ENCODE results near the gene UCMA. TPM values are rescaled to one million over a fixed set of nuclear protein-coding genes. Genes with fewer than 3 reads are reported as not detected.

The UCMA gene
- total RNA-seq, 1 experiment from 2014 or later = not detected

DNA sequence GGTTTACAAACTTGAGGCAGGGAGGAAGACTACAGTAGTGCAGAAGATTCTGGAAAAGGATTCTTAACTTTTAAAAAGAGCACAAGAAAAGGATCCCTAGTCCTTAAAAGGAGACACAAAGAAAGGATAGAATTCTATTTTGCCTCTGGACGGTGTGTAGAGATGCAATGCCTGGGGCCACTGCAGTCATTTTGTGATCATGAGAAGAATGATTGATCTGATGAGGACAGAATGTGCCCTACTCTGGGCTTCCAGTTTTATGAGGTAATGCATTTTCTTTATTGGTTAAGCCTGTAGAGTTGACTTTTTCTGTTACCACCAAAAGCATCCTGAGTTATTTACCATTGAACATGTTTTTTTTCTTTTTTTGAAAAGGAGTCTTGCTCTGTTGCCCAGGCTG, 28.3 kb upstream of the UCMA start:
- no peak overlapping the region for H3K27ac ChIP-seq (ENCODE audit: low read depth, low read length, poor library complexity, severe bottlenecking)
- H3K36me3 ChIP-seq (ENCODE audit: insufficient read depth, low read length, poor library complexity, severe bottlenecking) = no peaks in the 10 kb centered on the region
- intact Hi-C loops (cut with micrococcal nuclease; ENCODE audit: unreplicated experiment) = no loop called here
- TF ChIP-seq, protein P1, sequence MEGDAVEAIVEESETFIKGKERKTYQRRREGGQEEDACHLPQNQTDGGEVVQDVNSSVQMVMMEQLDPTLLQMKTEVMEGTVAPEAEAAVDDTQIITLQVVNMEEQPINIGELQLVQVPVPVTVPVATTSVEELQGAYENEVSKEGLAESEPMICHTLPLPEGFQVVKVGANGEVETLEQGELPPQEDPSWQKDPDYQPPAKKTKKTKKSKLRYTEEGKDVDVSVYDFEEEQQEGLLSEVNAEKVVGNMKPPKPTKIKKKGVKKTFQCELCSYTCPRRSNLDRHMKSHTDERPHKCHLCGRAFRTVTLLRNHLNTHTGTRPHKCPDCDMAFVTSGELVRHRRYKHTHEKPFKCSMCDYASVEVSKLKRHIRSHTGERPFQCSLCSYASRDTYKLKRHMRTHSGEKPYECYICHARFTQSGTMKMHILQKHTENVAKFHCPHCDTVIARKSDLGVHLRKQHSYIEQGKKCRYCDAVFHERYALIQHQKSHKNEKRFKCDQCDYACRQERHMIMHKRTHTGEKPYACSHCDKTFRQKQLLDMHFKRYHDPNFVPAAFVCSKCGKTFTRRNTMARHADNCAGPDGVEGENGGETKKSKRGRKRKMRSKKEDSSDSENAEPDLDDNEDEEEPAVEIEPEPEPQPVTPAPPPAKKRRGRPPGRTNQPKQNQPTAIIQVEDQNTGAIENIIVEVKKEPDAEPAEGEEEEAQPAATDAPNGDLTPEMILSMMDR (conservative IDR thresholded peaks at IDR 0.05; ENCODE audit: low read depth, low read length) = no peak
- TF ChIP-seq EZH2 (IDR thresholded peaks at IDR 0.05; ENCODE audit: borderline replicate concordance, low read depth, low read length, poor library complexity, severe bottlenecking) = no peak
- no peaks in the 10 kb centered on the region for H3K4me1 ChIP-seq (ENCODE audit: insufficient read depth, low read length, poor library complexity, severe bottlenecking)
- no TSS peak for BruUV-seq (replicated peaks)
- H3K4me3 ChIP-seq (ENCODE audit: low read depth, low read length, poor library complexity, severe bottlenecking) = no peak overlapping the region
- ChIA-PET CTCF (no interaction called here), POLR2A (ENCODE audit: low non-redundant PET) (no interaction called here)
- H3K27me3 ChIP-seq (replicated peaks; ENCODE audit: insufficient read depth, low read depth, low read length, poor library complexity) = no peaks in the 10 kb centered on the region
- no peaks in the 10 kb centered on the region for H3K9me3 ChIP-seq (ENCODE audit: low read depth, low read length, poor library complexity, severe bottlenecking)
- DNase-seq (ENCODE audit: low spot score) = no peak

DNA sequence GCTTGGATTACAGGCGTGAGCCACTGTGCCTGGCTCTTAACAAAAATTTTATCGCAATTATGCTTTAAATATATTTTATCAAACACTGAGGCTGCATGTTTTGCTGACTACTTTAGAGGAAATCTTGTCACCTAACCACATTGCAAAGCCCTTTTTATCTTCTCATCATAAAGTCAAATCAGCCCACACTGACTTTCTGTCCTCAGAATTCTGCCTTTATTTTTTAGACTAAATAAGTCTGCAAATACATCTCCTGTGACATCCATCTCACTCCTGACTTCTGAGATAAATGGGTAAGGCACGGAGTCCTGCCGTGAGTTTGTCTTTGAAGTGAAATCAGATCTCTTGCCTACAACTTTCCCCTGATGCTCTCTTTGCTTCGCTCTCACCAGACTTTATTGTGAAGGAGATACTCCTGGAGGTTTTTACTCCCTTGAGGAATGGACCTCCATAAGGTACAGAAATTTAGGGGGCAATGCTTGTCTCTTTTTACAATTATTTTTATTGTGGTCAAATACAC, 23.5 kb upstream of the UCMA start:
- H3K4me3 ChIP-seq (ENCODE audit: low read depth, low read length, poor library complexity, severe bottlenecking) = no peak overlapping the region
- peaks cover 4% of the 10 kb centered on the region for H3K27me3 ChIP-seq (replicated peaks; ENCODE audit: insufficient read depth, low read depth, low read length, poor library complexity)
- CTCF ChIA-PET = no interaction called here
- H3K27ac ChIP-seq (ENCODE audit: low read depth, low read length, poor library complexity, severe bottlenecking) = no peak overlapping the region
- POLR2A ChIA-PET (ENCODE audit: low non-redundant PET) = no interaction called here
- DNase-seq (ENCODE audit: low spot score) = no peak
- H3K9me3 ChIP-seq (ENCODE audit: low read depth, low read length, poor library complexity, severe bottlenecking) = no peaks in the 10 kb centered on the region
- no peaks in the 10 kb centered on the region for H3K4me1 ChIP-seq (ENCODE audit: insufficient read depth, low read length, poor library complexity, severe bottlenecking)
- no TSS peak for BruUV-seq (replicated peaks)
- intact Hi-C loops (cut with micrococcal nuclease; ENCODE audit: unreplicated experiment) = no loop called here
- no peaks in the 10 kb centered on the region for H3K36me3 ChIP-seq (ENCODE audit: insufficient read depth, low read length, poor library complexity, severe bottlenecking)
- no peak for TF ChIP-seq EZH2 (IDR thresholded peaks at IDR 0.05; ENCODE audit: borderline replicate concordance, low read depth, low read length, poor library complexity, severe bottlenecking)
- TF ChIP-seq, protein P1 (conservative IDR thresholded peaks at IDR 0.05; ENCODE audit: low read depth, low read length) = no peak

DNA sequence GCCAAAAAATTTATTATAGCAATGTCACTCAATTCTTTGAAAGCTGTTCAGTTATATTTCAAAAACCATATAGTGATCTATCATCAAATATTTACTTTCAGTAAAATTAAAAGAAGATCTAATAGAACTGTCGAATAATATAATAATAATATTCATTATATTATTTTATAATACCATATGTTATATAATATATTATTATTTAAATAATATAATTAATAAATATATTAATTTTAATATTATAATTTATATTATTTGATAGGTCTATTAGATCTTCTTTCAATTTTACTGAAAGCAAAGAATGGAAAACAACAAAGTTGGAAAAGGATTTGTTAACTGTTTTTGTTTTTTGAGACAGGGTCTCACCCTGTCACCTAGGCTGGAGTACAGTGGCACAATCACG, 22.5 kb upstream of the UCMA start:
- no peaks in the 10 kb centered on the region for H3K36me3 ChIP-seq (ENCODE audit: insufficient read depth, low read length, poor library complexity, severe bottlenecking)
- no peak overlapping the region for H3K27ac ChIP-seq (ENCODE audit: low read depth, low read length, poor library complexity, severe bottlenecking)
- H3K4me3 ChIP-seq (ENCODE audit: low read depth, low read length, poor library complexity, severe bottlenecking) = no peak overlapping the region
- ChIA-PET CTCF (no interaction called here), POLR2A (ENCODE audit: low non-redundant PET) (no interaction called here)
- H3K27me3 ChIP-seq (replicated peaks; ENCODE audit: insufficient read depth, low read depth, low read length, poor library complexity) = peaks cover 4% of the 10 kb centered on the region
- intact Hi-C loops (cut with micrococcal nuclease; ENCODE audit: unreplicated experiment) = no loop called here
- no peaks in the 10 kb centered on the region for H3K4me1 ChIP-seq (ENCODE audit: insufficient read depth, low read length, poor library complexity, severe bottlenecking)
- no peak for TF ChIP-seq EZH2 (IDR thresholded peaks at IDR 0.05; ENCODE audit: borderline replicate concordance, low read depth, low read length, poor library complexity, severe bottlenecking)
- TF ChIP-seq, protein P1 (conservative IDR thresholded peaks at IDR 0.05; ENCODE audit: low read depth, low read length) = no peak
- no TSS peak for BruUV-seq (replicated peaks)
- no peaks in the 10 kb centered on the region for H3K9me3 ChIP-seq (ENCODE audit: low read depth, low read length, poor library complexity, severe bottlenecking)
- no peak for DNase-seq (ENCODE audit: low spot score)

Measured in A673 (cell line).